Stimulated activated naive CD4-positive, alpha-beta T cell (primary cell): Measurements from ENCODE around the gene SDK1.
"Not testable (repeated sequence)": the region's sequence is repeated elsewhere in the genome, so short reads cannot be mapped to it uniquely, and the experiment has no call there.

Source experiments
- DNase-seq, 6 experiments: peaks; one replicate each; lab custom pipeline; 2025; lab: John Stamatoyannopoulos, UW

The SDK1 gene

DNA sequence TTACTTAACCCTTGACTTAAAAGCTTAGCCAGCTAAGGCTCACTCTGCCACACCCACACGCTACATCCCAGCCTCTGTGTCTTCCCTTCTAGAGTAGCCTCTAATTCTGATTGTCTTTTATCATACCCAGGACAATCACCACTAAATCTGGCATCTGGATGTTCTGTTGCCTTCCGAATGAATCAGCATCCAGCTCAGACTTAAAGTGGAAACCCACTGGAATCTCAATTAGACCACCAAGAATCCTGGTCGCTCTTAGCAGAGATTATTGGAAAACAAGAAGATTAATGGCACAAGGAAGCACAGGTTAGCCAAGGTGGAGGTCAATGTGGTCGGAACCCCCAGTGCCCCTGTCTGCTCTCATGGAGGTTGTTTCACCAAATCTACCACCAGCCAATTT, 976.9 kb downstream of the SDK1 start:
- no peak for DNase-seq

DNA sequence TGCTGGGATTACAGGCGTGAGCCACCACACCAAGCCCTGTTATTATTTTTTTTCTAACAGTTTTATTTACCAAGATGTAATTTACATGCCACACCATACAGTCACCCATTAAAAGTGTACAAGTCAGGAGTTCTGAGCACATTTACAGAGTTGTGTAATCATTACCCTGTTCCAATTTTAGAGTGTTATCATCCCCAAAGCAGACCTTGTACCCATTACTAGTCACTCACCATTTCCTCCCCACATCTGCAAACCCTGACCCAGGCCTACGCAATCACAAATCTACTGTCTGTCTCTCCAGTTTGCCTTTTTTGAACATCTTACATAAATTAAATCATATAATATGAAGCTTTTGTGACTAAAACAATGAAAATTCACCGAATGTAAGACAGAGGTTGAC, 978.2 kb downstream of the SDK1 start:
- DNase-seq = no peak

DNA sequence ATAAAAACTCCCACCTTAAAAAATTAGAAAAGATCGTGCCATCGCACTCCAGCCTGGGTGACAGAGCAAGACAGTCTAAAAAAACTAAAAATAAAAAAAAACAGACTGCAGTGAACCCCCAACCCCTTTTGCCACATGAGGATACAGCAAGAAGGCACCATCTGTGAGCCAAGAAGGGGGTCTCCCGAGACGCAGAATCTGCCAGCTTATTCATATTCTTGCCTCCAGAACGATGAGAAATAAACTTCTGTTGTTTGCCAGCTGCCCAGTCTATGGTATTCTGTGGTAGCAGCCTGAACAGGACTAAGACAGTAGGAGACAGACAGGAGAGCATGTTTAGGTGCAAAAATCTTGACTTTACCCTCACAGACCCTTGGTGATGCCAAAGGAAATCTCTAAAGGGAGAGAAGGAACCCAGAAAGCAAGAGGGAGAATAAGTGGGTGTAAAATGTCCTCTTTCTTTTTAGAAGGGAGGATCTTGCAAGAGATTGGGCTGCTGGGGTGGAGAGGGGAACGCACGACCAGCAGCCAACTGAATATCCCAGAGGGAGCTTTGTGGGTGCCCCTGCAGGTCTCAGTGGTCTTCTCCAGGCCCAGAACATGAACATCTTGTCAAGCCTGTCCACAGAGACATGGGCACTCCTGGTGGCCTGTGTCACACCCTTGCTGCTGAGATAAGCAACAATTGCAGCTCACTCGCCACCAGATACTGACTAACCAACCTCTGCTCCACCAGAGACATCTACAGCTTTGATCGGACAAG, 980.4 kb downstream of the SDK1 start:
- DNase-seq = no peak

DNA sequence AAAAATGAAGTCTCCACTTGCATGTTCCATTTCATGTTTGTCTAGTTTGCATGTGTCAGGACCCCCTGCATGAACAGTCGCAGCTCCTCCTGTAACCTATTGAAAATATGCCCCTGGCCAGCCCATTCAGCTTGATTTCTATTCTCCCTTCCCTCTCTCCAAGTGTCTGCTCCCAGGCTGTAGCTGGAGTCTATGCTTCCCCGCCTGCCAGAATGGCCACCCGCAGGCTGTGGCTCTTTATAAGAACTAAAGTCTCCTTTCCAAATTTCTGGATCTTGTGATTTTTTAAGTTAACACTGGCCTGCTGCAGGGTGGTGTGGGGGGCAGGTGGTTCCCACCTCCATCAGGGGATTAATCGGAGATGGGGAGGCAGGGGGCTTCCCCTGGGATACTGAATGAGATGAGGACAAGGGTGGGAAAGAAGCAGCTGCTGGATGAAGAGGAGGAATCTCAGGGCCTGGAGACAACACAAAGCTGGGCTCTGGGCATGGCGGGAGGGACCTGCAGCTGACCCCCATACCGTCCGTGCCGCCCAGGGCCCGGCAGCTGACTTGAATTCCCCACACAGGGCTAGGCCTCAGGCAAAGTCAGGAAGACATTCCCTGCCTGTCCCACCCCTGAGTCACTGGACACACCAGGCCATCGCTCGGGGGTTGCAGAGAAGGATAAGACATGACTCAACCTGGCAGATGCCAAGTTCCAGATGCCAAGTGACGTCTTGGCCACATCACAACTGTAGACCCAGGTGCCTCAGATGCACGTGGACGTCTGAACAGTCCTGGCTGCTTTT, 981.6 kb downstream of the SDK1 start:
- no peak for DNase-seq

DNA sequence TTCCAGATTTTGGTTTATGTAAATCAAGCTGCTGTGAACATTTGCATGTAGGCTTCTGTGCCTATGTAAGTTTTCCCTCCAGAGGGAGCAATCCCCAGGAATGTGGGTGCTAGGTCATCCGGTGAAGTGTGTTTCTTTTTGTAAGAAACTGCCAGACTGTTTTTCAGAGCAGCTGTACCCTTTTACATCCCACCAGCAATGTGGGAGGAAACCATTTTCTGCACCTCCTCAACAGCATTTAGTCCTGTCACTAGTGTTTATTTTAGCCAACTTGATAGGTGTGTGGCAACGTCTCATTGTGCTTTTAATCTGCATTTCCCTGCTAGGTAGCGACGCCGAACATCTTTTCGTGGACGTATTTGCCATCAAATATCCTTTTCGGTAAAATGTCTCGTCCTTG, 985.3 kb downstream of the SDK1 start:
- no peak for DNase-seq

DNA sequence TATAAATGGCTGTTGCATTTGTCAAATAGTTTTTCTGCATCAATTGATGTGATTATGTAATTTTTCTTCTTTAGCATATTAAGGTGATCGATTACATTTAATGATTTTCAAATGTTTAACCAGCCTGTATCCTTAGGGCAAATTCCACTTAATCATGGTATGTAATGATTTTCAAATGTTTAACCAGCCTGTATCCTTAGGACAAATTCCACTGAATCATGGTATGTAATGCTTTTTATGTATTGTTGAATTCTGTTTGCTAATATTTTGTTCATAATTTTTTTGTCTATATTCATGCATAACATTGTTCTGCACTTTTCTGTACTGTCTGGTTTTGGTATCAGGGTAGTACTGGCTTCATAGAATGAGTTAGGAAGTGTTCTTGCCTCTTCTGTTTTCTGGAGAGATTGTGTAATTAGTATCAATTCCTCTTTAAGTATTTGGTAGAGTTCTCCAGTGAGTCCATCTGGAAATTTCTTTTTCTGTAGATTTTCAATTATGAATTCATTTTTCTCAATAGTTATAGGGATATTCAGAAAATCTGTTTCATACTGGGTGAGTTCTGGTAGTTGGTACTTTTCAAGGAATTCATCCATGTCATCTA, 987.8 kb downstream of the SDK1 start:
- DNase-seq = no peak

DNA sequence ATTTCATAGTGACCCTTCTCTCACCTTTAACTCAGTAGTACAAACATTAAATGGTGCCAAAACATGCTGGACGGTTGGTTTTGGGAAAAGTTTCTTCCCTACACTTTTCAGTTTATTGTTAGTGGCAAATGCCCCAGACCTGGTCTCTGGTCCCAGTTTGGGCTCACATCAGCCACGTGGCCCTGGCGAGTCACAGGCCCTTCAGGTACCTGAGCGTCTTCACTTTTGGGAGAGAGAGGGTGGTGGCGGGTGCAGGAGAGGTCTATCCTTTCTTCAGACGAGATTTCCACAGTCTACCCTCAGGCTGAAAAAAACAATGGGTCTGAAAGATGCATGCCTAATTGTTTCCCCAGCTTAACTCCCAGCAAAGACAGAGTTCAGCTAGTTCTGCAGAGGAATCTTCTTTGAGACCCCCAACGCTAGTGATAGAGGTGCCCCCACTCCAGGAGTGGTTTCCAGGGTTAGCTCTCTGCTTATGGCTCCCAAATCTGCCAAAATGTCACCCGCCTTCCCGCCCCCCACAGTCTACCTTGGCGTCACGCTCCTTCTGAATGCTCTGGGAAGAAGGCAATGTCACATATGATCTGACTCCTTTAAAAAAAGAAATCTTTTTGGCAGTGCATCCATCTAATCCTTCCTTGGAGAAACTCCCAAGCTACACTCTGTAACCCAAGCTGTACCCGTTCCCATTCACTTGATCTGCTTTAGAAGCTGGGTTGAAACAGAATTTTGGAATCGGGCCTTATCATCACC, 996.3 kb downstream of the SDK1 start:
- no peak for DNase-seq

DNA sequence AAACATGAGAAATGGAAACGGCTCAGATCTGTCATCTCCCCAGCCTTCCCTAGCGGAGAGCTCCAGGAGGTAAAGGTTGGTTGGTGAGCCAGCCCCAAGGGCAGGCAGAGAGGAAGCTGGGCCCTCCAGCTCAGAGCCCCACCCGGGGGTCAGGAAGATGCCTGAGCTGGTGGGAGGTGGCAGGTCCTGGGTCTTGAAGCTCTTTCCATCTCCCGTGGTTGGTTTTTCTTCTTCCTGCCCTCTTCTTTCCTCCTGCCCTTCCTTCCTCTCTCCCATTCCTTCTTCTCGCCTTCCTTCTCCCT, 996.8 kb downstream of the SDK1 start:
- DNase-seq = no peak

DNA sequence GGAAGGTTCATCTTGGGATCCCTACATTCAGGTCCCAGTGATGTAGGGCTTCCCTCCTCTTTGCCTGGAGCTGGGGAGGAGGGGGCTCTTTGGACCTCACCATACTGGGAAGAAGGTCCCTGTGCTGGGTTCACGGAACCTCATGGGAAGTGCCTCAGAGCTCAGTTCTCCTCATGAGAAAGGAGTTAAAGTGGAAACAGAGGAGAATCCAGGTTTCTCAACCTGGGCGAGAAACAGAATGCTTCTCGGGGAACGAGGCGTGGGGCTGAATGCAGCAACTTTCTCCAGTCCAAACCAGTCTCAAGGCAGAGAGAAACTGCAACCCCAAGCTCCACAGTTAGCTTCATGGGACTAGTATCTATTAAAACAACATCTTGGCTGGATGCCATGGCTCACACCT, 998.4 kb downstream of the SDK1 start:
- no peak for DNase-seq

DNA sequence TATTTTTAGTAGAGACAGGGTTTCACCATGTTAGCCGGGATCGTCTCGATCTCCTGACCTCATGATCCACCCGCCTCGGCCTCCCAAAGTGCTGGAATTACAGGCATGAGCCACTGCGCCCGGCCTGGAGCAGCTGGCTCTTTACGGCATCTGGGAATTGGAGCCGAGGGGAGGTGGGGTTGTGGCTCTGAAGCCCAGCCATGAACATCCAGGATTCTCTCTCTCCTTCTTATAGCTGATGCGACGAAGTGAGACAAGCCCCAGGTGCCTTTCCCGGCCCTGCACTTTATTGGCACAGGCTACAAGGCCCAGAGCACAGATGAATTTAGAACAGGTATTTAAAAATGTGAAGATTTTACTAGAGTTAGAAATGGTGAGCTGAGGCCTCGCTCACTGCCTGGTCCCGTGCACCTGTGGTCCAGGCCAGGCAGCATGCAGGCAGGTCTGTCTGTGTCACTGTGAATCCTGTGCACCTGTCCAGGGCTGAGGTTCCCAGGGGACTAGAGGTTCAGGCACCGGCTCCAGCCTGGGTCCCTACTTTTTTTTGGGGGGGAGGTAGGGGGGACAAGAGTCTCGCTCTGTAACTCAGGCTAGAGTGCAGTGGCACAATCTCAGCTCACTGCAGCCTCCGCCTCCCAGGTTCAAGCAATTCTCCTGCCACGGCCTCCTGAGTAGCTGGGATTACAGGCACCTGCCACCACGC, 1001.3 kb downstream of the SDK1 start:
- no peak for DNase-seq

DNA sequence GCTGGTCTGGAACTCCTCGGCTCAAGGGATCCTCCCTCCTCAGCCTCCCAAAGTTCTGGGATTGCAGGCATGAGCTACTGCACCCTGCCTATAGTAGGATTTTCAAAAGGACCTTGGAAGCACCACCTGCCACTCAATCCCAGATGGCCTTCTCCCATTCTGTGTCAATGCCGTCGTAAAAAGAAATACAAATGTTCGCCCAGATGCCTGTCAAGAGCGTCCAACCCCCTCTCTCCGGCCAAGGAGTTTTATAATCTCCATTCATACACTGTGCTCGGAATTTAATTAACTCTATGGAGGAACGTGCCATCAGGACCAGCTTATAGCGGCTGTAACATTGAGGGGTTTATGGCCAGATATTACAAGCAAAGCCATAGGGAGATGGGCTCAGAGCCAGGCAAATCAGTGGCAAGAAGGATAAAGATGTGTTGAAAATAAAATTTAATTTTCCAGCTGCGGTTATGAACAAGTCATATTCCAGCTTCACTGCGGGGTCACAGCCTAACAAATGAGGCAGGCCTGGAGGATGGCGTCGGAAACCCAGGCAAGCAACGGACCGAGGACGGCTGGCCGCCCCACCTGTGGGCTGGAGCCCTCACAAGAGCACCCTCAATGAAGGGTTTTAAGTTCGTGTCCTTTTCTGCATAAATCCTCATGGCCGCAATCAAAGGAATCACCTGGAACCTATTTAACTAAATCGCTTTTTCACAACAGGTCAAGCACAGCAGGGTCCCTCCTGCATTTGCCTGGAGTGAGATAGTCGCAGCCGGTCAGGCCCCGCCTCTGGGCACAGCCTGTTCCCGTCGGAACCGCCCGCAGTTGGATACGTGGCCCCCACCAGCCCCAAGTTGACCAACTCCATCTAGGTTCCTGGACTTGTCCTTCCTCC, 1006.5 kb downstream of the SDK1 start:
- DNase-seq = no peak

DNA sequence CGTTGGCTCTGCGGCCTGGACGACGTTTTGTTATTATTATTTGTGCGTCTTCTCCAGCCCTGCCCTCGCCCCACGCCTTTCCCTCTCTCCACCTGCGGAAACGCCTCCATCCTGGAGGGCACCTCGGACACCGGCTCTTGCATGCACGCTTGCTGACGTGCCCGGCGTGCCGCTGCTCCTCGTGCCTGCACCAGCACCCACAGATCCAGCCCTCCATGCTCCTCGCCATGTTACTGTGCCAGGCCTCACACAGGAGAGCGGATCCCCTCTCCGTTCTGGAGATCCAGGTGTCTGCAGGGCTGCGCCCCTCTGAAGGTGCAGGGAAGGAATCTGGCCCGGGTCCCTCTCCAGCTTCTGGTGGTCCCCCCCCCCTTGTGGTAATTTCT, 1007.1 kb downstream of the SDK1 start:
- DNase-seq = no peak

DNA sequence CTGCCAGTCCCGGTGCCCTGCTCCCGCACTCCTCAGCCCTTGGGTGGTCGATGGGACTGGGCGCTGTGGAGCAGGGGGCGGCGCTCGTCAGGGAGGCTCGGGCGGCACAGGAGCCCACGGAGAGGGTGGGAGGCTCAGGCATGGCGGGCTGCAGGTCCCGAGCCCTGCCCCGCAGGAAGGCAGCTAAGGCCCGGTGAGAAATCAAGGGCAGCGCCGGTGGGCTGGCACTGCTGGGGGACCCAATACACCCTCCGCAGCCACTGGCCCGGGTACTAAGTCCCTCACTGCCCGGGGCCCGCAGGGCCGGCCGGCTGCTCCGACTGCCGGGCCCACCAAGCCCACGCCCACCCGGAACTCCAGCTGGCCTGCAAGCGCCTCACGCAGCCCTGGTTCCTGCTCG, 1012.9 kb downstream of the SDK1 start:
- not testable (repeated sequence) for DNase-seq

DNA sequence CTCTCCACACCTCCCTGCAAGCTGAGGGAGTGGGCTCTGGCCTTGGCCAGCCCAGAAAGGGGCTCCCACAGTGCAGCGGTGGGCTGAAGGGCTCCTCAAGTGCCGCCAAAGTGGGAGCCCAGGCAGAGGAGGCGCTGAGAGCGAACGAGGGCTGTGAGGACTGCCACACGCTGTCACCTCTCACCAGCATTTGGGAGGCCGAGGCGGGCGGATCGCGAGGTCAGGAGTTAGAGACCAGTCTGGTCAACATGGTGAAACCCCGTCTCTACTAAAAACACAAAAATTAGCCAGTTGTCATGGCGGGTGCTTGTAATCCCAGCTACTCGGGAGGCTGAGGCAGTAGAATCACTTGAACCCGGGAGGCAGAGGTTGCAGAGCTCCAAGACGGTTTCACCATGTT, 1013.3 kb downstream of the SDK1 start:
- not testable (repeated sequence) for DNase-seq
